Thoracic aorta (tissue), 2 donors: ENCODE data around the gene SP9. TPM values are rescaled to one million over a fixed set of nuclear protein-coding genes. Genes with fewer than 3 reads are reported as not detected.
A peak's percentile ranks its signal among the peaks of the same experiment; 100 is the strongest.

Experiments
- ATAC-seq: fragments of 150-250 bp; one replicate; pipeline ENCODE4 v1.8.0; 2017; ENCODE audit warnings: low read depth; ENCODE audit not compliant: insufficient number of reproducible peaks, low FRiP score
- DNase-seq: peaks from one replicate; pipeline ENCODE4 v3.0.0-alpha.2; 2020; ENCODE audit warnings: low spot score
- H3K27ac ChIP-seq, 2 donors: fragments of 200-600 bp; sonication (generic); 1 replicate in 1 of 2; 2 replicates in 1 of 2; pipeline ENCODE4 v1.5.1; 2016; ENCODE audit warnings: mild to moderate bottlenecking in 2 of 2, moderate library complexity in 2 of 2
- H3K27me3 ChIP-seq: fragments of 200-600 bp; sonication (generic); replicated peaks from 2 replicates; pipeline ENCODE4 v1.6.0; 2016; ENCODE audit warnings: mild to moderate bottlenecking; ENCODE audit not compliant: insufficient read depth
- H3K36me3 ChIP-seq: fragments of 200-600 bp; sonication (generic); one replicate; pipeline ENCODE4 v1.5.1; 2016
- H3K4me1 ChIP-seq, 2 donors: fragments of 200-600 bp; sonication (generic); 1 replicate in 1 of 2; 2 replicates in 1 of 2; pipeline versions ENCODE4 v1.5.1 to v1.6.0; 2016; ENCODE audit warnings: low read depth in 2 of 2, mild to moderate bottlenecking in 1 of 2; ENCODE audit not compliant: control insufficient read depth in 1 of 2
- H3K4me3 ChIP-seq: fragments of 200-600 bp; sonication (generic); 2 replicates; pipeline ENCODE4 v1.5.1; 2016; ENCODE audit warnings: mild to moderate bottlenecking
- H3K9me3 ChIP-seq: fragments of 200-600 bp; sonication (generic); 2 replicates; pipeline ENCODE4 v1.5.1; 2016
- CTCF ChIP-seq: fragments of 200-600 bp; sonication (generic); IDR thresholded peaks from one replicate; pipeline ENCODE4 v1.5.1; 2019; ENCODE audit warnings: antibody characterized with exemption
- total RNA-seq, 2 donors: library from RNA; depleted of rRNA; stranded (reverse); fragments of >200 nt; gene quantifications; one replicate each; pipeline versions ENCODE4 v1.1.0 to v1.2.3, GENCODE V29; 2016

SP9 gene
- total RNA-seq, 2 donors from 2014 or later = not detected

- ATAC-seq = no peak
- H3K36me3 ChIP-seq = no peaks in the 10 kb centered on the region
These were observed 7.5 kb upstream of the SP9 start for GRCh38 chr2:174327021-174327840.

GRCh38 chr2:174327841-174328113 lies 7.0 kb upstream of the SP9 start:
- Histone ChIP-seq H3K36me3 (no peaks in the 10 kb centered on the region), H3K27ac (no peak overlapping the region), H3K9me3 (no peaks in the 10 kb centered on the region), H3K27me3 (peaks cover 44% of the 10 kb centered on the region), H3K4me3 (no peak overlapping the region), H3K4me1 (peaks cover 14 to 15% of the 10 kb centered on the region in 2 donors)
- no peak for ATAC-seq
- DNase-seq = no peak
- no peak for TF ChIP-seq CTCF

More at GRCh38 chr2:174327021-174327840, 7.5 kb upstream of the SP9 start:
- no peak overlapping the region for H3K27ac ChIP-seq
- peaks cover 14 to 15% of the 10 kb centered on the region in 2 donors for H3K4me1 ChIP-seq
- H3K27me3 ChIP-seq = peaks cover 39% of the 10 kb centered on the region
- TF ChIP-seq CTCF = no peak
- H3K9me3 ChIP-seq = no peaks in the 10 kb centered on the region
- DNase-seq = no peak
- H3K4me3 ChIP-seq = peak overlapping the region; percentile 64

GRCh38 chr2:174328114-174328960 lies 6.4 kb upstream of the SP9 start:
- no peak for TF ChIP-seq CTCF
- Histone ChIP-seq H3K4me3 (peak overlapping the region; percentile 13), H3K27ac (no peak overlapping the region), H3K4me1 (peaks cover 14 to 15% of the 10 kb centered on the region in 2 donors), H3K9me3 (no peaks in the 10 kb centered on the region), H3K36me3 (no peaks in the 10 kb centered on the region), H3K27me3 (peaks cover 44% of the 10 kb centered on the region)
- DNase-seq = no peak
- no peak for ATAC-seq

GRCh38 chr2:174328961-174329715 lies 5.6 kb upstream of the SP9 start:
- H3K27ac ChIP-seq = no peak overlapping the region
- H3K9me3 ChIP-seq = no peaks in the 10 kb centered on the region
- ATAC-seq (no peak), DNase-seq (no peak)
- H3K27me3 ChIP-seq = peaks cover 52% of the 10 kb centered on the region
- peaks cover 14 to 15% of the 10 kb centered on the region in 2 donors for H3K4me1 ChIP-seq
- H3K4me3 ChIP-seq = peak overlapping the region; percentile 13
- H3K36me3 ChIP-seq = no peaks in the 10 kb centered on the region
- no peak for TF ChIP-seq CTCF
